ENCODE results near the gene KRTAP5-6. TPM values are rescaled to one million over a fixed set of nuclear protein-coding genes. Genes with fewer than 3 reads are reported as not detected.

KRTAP5-6 gene
- total RNA-seq, 3 donors from 2014 or later, result not detected

DNA sequence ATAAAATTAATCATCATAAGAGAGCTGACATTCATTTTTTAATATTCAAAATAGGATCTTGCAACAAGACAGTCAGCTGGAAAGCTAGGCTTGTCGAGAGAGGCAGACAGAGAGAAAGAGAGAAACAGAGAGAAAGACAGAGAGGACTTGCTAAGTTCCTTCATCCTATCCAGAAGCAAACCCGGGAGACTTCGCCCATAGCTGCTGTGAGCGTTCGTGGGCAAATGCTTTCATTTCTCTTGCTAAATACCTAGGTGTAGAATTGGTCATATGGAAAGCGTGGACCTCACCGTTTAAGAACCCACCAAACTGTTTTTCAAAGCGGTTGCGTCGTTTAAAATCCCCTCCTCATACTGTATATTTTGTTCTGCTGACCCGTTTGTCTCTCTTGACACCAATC is 25.3 kb upstream of the KRTAP5-6 start:
- H3K4me3 ChIP-seq, result no peak overlapping the region
- H3K9me3 ChIP-seq, result no peaks in the 10 kb centered on the region
- H3K4me1 ChIP-seq (ENCODE audit: low read depth), result no peaks in the 10 kb centered on the region
- no peak for ATAC-seq
- intact Hi-C loops (cut with DNase I, micrococcal nuclease), result no loop called here
- no peak for DNase-seq
- TF ChIP-seq CTCF (IDR thresholded peaks at IDR 0.05), result no peak
- H3K36me3 ChIP-seq (ENCODE audit: low read depth), result no peaks in the 10 kb centered on the region

DNA sequence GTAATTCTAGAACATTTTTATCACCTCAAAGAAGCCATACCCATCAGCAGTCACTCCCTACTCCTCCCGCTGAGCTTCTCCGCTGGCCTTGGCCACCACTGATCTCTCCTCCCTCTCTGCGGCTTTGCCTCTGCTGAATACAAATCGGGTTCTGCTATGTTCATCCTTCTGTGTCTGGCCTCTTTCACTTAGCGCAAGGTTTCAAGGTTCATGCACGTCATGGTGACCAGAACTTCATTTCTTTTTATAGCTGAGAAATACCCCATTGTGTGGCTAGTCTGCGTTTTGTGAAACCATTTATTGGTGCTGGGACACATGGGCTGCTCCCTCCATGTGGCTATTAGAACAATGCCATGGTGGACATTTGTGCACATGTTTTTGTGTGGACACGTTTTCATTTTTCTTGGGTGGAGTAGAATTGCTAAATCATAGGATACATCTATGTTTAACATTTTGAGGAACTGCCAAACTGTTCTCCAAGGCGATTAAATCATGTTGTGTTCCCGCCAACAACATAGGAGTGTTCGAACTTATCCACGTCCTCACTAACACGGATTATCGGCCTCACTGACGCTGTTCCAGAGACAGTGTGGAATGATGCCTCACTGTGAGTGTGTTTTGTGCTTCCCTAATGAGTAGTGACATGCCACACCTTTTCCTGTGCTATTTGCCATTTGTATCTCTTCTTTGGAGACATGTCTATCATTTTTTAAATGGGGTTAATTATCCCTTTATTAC is 24.2 kb upstream of the KRTAP5-6 start:
- Histone ChIP-seq H3K9me3 (no peaks in the 10 kb centered on the region), H3K4me3 (no peak overlapping the region), H3K36me3 (ENCODE audit: low read depth) (no peaks in the 10 kb centered on the region), H3K4me1 (ENCODE audit: low read depth) (no peaks in the 10 kb centered on the region)
- ATAC-seq, result no peak
- TF ChIP-seq CTCF (IDR thresholded peaks at IDR 0.05), result no peak
- DNase-seq, result no peak
- intact Hi-C loops (cut with DNase I, micrococcal nuclease), result no loop called here

DNA sequence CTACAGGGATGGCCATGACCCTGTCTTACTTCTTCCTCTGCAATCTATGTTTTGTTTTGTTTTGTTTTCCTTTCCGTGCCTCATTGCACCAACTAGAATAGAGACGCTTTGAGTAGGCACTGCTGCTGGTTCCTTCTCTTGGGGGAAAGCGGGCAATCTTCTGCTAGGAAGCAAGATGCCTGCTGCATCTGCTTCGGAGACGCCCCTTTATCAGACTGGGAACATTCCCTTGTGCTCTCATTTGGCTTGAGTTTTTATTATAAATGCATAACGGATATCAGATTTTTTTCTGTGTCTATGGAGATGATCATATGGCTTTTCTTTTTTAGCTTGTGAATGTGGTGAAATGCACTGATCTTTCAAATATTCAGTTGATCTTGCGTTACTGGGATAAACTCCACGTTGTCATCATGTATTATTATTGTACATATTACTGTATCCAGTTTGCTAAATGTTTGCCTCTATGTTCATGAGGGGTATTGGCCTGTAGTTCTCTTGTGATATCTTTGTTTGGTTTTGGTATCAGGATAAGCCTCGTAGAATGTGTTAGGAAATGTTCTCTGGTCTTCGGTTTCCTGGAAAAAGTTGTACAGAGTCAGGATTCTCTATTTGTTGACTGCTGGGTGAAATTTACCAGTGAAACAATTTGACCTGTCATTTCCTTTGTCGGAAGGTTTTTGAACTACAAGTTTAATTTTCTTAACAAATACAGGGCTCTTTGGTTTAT is 23.4 kb upstream of the KRTAP5-6 start:
- no peak for TF ChIP-seq CTCF (IDR thresholded peaks at IDR 0.05)
- Histone ChIP-seq H3K4me1 (ENCODE audit: low read depth) (no peaks in the 10 kb centered on the region), H3K9me3 (no peaks in the 10 kb centered on the region), H3K4me3 (no peak overlapping the region), H3K36me3 (ENCODE audit: low read depth) (no peaks in the 10 kb centered on the region)
- intact Hi-C loops (cut with DNase I, micrococcal nuclease), result no loop called here
- no peak for ATAC-seq
- DNase-seq, result no peak

DNA sequence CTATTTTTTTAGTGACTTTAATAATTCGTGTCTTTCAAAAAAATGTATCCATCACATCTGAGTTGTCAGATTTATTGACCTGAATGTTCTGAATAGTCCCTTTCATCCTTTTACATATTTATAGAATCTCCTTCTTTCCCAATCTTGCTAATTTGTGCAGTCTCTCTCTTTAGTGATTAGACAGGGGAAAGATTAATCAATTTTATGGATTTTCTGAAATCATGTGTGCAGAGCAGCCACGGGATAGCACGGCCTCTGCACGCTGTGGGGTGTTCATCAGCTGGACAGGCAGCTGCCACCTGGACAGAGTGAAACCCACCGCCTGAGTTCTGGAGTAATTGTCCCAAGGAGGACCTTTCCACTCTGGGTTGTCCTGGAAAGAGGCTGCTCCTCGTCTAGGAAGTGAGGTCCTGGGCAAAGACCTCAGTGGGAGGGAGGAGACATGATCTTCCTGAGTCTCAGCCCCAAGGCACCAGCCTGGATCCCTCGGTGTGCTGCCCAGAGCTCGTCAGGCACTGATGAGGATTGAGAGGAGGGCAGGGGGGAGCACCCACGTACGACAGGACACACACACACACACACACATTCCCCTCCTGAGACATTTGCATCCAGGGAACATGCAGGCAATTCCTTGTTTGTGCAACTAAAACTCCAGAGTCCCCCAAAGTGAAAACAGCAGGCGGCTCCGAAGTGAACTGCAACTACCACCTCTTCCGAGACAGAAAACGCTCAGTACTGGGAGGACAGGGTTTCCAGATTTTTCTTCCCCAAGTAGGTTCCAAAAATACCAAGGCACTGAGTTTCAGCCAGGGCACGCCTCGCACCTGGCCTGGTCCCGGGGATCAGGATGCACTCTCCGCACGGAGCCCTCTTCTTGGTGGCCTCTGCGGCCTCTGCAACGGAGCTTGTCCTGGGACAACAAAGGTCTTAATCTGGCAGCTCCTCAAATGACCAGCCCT is 22.5 kb upstream of the KRTAP5-6 start:
- Histone ChIP-seq H3K4me1 (ENCODE audit: low read depth) (no peaks in the 10 kb centered on the region), H3K36me3 (ENCODE audit: low read depth) (no peaks in the 10 kb centered on the region), H3K4me3 (no peak overlapping the region), H3K9me3 (no peaks in the 10 kb centered on the region)
- TF ChIP-seq CTCF (IDR thresholded peaks at IDR 0.05), result no peak
- intact Hi-C loops (cut with DNase I, micrococcal nuclease), result no loop called here
- DNase-seq, result no peak
- ATAC-seq, result no peak

DNA sequence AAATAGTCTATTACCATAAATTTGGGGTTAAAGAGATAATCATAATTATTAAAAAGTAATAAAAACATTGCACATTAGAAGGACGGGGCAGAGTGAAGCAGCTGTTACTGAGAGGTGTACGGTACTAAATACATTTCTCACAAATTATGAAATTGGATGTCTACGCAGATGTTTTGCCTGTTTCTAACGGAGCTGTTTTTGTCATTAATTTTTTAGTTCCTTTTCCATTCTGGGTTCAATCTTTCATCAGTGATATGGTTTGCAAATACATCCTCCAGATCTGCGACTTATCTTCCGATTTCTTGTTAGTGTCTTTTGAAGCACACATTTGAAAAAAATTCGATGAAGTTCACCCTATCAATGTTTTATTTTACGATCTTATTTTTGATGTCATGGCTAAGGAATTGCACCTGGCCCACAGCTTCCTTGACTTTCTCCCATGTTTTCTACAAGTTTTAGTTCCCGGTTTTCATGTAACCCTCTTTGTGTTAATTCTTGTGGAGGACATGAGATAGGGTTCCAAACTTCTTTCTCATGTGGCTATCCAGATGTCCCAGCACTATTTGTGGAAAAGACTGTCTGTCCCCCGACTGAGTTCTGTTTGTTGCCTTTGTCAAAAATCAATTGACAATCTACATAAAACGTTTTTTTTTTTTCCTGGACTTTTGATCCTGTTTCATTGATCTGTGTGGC is 21.3 kb upstream of the KRTAP5-6 start:
- DNase-seq, result no peak
- Histone ChIP-seq H3K9me3 (no peaks in the 10 kb centered on the region), H3K4me1 (ENCODE audit: low read depth) (no peaks in the 10 kb centered on the region), H3K36me3 (ENCODE audit: low read depth) (no peaks in the 10 kb centered on the region), H3K4me3 (no peak overlapping the region)
- intact Hi-C loops (cut with DNase I, micrococcal nuclease), result no loop called here
- ATAC-seq, result no peak
- TF ChIP-seq CTCF (IDR thresholded peaks at IDR 0.05), result no peak

Measured in mucosa of descending colon (tissue), 3 donors.